OCI-LY7 (cell line): ENCODE measurements around the gene ARAP1. TPM values are rescaled to one million over a fixed set of nuclear protein-coding genes. Genes with fewer than 3 reads are reported as not detected.

ENCODE experiments used
- BruUV-seq: library from RNA; stranded (reverse); fragments of 400-500 nt; replicated peaks from 2 replicates; lab custom pipeline; 2021; lab: Mats Ljungman, UMichigan
- CTCF ChIA-PET: fragments of 300-600 bp; sonication (Branson Sonifier 250); formaldehyde crosslinking; loops from one replicate; lab custom pipeline; 2022; ENCODE audit warnings: antibody characterized with exemption; ENCODE audit not compliant: unreplicated experiment; lab: Charles Lee
- POLR2A ChIA-PET: fragments of 300-600 bp; sonication (Branson Sonifier 250); formaldehyde crosslinking; loops from one replicate; lab custom pipeline; 2022; ENCODE audit warnings: antibody characterized with exemption; lab: Charles Lee
- DNase-seq: peaks from one replicate; pipeline ENCODE4 v3.0.0-alpha.2; 2015; ENCODE audit warnings: low spot score
- H2AFZ ChIP-seq: fragments of 200-600 bp; sonication (generic), shearing (Covaris generic); 2 replicates; pipeline ENCODE4 v1.6.1; 2014; ENCODE audit warnings: mild to moderate bottlenecking, antibody characterized with exemption, low read length, moderate library complexity
- H3K27ac ChIP-seq: fragments of 200-600 bp; sonication (generic); 2 replicates; pipeline ENCODE4 v1.5.1; 2014; ENCODE audit warnings: mixed run types, low read depth, mild to moderate bottlenecking, moderate library complexity, low read length, inconsistent platforms; ENCODE audit not compliant: poor library complexity, severe bottlenecking
- H3K36me3 ChIP-seq: fragments of 200-600 bp; sonication (generic); 2 replicates; pipeline ENCODE4 v1.6.1; 2014; ENCODE audit warnings: mild to moderate bottlenecking, antibody characterized with exemption, low read length, moderate library complexity, mixed read lengths; ENCODE audit not compliant: insufficient read depth
- H3K4me1 ChIP-seq: fragments of 200-600 bp; sonication (generic); 2 replicates; pipeline ENCODE4 v1.5.1; 2014; ENCODE audit warnings: mild to moderate bottlenecking, low read length; ENCODE audit not compliant: insufficient read depth, poor library complexity, severe bottlenecking
- H3K4me2 ChIP-seq: fragments of 200-600 bp; sonication (generic); 2 replicates; pipeline ENCODE4 v1.6.1; 2014; ENCODE audit warnings: mild to moderate bottlenecking, low read length
- H3K4me3 ChIP-seq: fragments of 200-600 bp; sonication (generic); 2 replicates; pipeline ENCODE4 v1.5.1; 2014; ENCODE audit warnings: mild to moderate bottlenecking, low read depth, low read length; ENCODE audit not compliant: poor library complexity, severe bottlenecking
- H3K79me2 ChIP-seq: fragments of 200-600 bp; sonication (generic); 2 replicates; pipeline ENCODE4 v1.6.1; 2016; ENCODE audit warnings: low read depth, mild to moderate bottlenecking, low read length, moderate library complexity, mixed read lengths; ENCODE audit not compliant: insufficient read depth
- H3K9me2 ChIP-seq: fragments of 200-600 bp; sonication (generic); 2 replicates; pipeline ENCODE4 v1.6.1; 2016; ENCODE audit warnings: mild to moderate bottlenecking, low read length, mixed read lengths; ENCODE audit not compliant: insufficient read depth
- H3K9me3 ChIP-seq: fragments of 200-600 bp; sonication (generic); 2 replicates; pipeline ENCODE4 v1.6.1; 2014; ENCODE audit warnings: mild to moderate bottlenecking, mixed run types, low read length, mixed read lengths
- H4K20me1 ChIP-seq: fragments of 200-600 bp; sonication (generic); 2 replicates; pipeline ENCODE4 v1.6.1; 2014; ENCODE audit warnings: mild to moderate bottlenecking, antibody characterized with exemption, low read length, moderate library complexity, mixed read lengths; ENCODE audit not compliant: insufficient read depth
- EZH2phosphoT487 ChIP-seq: fragments of 200-600 bp; sonication (generic); IDR thresholded peaks from 2 replicates; pipeline ENCODE4 v1.6.1; 2018; ENCODE audit warnings: low read depth, borderline replicate concordance, mild to moderate bottlenecking, mixed run types, antibody characterized with exemption, low read length, moderate library complexity, mixed read lengths
- intact Hi-C: fragments of 100-400 bp; cut with micrococcal nuclease; formaldehyde crosslinking; loops from one replicate; pipeline ENCODE4 v1.10.0; 2022; ENCODE audit not compliant: unreplicated experiment
- total RNA-seq, 2 experiments: library from RNA; depleted of rRNA in 1 of 2; stranded (reverse); fragments of >200 nt in 1 of 2; shearing (Covaris generic) in 1 of 2; gene quantifications; 2 replicates each; pipeline ENCODE4 v1.2.3, GENCODE V29; 2014 to 2022
- TF ChIP-seq, protein P1 (sequence below): fragments of 200-600 bp; sonication (generic); conservative IDR thresholded peaks from 2 replicates; pipeline ENCODE4 v1.5.1; 2014; ENCODE audit warnings: mild to moderate bottlenecking, antibody characterized with exemption, low read length, moderate library complexity, mixed read lengths

The ARAP1 gene
- total RNA-seq, 2 experiments from 2014 or later = 65.6 to 106 TPM

DNA sequence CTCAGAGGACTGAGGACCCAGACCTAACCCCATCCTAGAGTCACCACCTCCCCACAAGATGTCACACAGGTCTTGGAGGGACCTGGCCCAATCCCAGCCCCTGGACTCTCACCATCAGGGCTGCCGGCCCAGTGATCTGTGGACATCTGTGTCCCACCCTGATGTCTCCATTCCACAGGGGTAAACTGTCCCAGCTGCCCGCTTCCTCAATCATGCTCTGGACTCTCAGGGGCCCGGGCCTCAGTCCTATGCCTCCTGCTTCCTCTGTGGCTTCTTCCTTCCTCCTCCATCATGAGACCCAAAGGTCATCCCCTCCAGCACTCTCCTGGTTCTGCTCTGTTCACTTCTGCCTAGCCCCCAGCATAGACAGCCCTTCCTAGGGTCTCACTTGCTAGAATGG, 32.2 kb downstream of the ARAP1 start:
- POLR2A ChIA-PET = no interaction called here
- Histone ChIP-seq H2AFZ (no peak overlapping the region), H3K9me3 (no peaks in the 10 kb centered on the region), H3K27ac (no peak overlapping the region), H3K4me3 (peak overlapping the region; percentile 23), H3K36me3 (peaks cover 47% of the 10 kb centered on the region; the same call in 1 of the 2 replicates), H3K79me2 (peaks cover 33% of the 10 kb centered on the region), H3K9me2 (no peaks in the 10 kb centered on the region), H3K4me2 (peak overlapping the region; percentile 86), H3K4me1 (peaks cover 38% of the 10 kb centered on the region), H4K20me1 (no peaks in the 10 kb centered on the region)
- intact Hi-C loops = no loop called here
- TF ChIP-seq, protein P1, sequence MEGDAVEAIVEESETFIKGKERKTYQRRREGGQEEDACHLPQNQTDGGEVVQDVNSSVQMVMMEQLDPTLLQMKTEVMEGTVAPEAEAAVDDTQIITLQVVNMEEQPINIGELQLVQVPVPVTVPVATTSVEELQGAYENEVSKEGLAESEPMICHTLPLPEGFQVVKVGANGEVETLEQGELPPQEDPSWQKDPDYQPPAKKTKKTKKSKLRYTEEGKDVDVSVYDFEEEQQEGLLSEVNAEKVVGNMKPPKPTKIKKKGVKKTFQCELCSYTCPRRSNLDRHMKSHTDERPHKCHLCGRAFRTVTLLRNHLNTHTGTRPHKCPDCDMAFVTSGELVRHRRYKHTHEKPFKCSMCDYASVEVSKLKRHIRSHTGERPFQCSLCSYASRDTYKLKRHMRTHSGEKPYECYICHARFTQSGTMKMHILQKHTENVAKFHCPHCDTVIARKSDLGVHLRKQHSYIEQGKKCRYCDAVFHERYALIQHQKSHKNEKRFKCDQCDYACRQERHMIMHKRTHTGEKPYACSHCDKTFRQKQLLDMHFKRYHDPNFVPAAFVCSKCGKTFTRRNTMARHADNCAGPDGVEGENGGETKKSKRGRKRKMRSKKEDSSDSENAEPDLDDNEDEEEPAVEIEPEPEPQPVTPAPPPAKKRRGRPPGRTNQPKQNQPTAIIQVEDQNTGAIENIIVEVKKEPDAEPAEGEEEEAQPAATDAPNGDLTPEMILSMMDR = no peak
- TF ChIP-seq EZH2phosphoT487 = no peak
- CTCF ChIA-PET = no interaction called here
- BruUV-seq = no TSS peak
- DNase-seq = no peak

DNA sequence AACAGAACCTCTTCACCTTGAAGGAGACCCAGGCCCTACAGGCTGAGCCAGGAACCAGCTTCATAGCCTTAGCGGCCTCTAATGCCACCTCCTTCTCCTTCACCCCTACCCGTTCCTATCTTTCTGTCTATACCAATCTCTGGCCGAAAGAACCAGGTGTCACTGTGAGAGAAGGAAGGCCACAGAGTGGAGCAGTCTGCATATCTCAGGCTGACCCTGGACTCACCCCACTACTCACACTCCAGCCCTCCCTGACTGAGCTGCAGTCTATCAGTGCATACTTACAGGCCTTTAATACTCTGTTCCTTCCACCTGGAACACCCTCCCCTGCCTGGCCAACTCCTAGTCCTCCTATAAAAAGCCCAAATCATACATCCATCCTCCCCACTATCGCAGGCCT, 32.7 kb downstream of the ARAP1 start:
- no peaks in the 10 kb centered on the region for H3K9me3 ChIP-seq
- no peak for TF ChIP-seq EZH2phosphoT487
- TF ChIP-seq, protein P1 = no peak
- no peaks in the 10 kb centered on the region for H3K9me2 ChIP-seq
- CTCF ChIA-PET = no interaction called here
- DNase-seq = no peak
- H3K79me2 ChIP-seq = peaks cover 33% of the 10 kb centered on the region
- H3K4me3 ChIP-seq = no peak overlapping the region
- peak overlapping the region; percentile 86 for H3K4me2 ChIP-seq
- BruUV-seq = no TSS peak
- peaks cover 34% of the 10 kb centered on the region for H3K4me1 ChIP-seq
- peaks cover 48% of the 10 kb centered on the region; the same call in 1 of the 2 replicates for H3K36me3 ChIP-seq
- H2AFZ ChIP-seq = no peak overlapping the region
- POLR2A ChIA-PET = no interaction called here
- no peak overlapping the region for H3K27ac ChIP-seq
- no peaks in the 10 kb centered on the region for H4K20me1 ChIP-seq
- intact Hi-C loops = no loop called here

DNA sequence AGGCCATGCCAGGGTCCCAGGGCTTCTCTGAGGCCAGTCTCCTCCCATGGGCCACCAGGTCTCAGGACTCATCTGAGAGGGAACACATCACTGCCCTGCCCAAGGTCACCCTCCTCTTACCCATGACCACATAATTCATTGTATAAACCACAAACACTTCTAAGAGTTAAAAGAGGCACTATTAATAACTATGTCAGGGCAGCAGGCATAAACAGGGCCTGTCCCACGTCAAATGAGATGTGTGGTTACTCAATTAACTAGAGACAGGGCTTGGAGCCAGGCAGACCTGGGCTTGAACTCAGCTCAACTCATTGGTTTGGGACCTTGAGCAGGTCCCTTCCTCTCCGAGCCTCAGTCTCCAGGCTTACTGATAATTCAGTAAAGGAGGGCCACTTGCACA, 33.1 kb downstream of the ARAP1 start:
- intact Hi-C loops = no loop called here
- Histone ChIP-seq H3K27ac (no peak overlapping the region), H3K4me1 (peaks cover 34% of the 10 kb centered on the region), H3K4me3 (no peak overlapping the region), H4K20me1 (no peaks in the 10 kb centered on the region), H3K36me3 (peaks cover 44% of the 10 kb centered on the region; the same call in 1 of the 2 replicates), H3K9me3 (no peaks in the 10 kb centered on the region), H3K9me2 (no peaks in the 10 kb centered on the region), H2AFZ (no peak overlapping the region), H3K4me2 (peak overlapping the region; percentile 86; the same call in 1 of the 2 replicates), H3K79me2 (peaks cover 33% of the 10 kb centered on the region)
- DNase-seq = no peak
- BruUV-seq = no TSS peak
- CTCF ChIA-PET = no interaction called here
- POLR2A ChIA-PET = no interaction called here
- no peak for TF ChIP-seq EZH2phosphoT487
- TF ChIP-seq, protein P1 = no peak
